H1 (cell line): ENCODE results near the gene STX4. TPM values are rescaled to one million over a fixed set of nuclear protein-coding genes. Genes with fewer than 3 reads are reported as not detected.

Experiments used
- CTCF ChIA-PET: fragments of 300-600 bp; sonication (Branson Sonifier 250); formaldehyde crosslinking; loops from one replicate; lab custom pipeline; 2021; ENCODE audit not compliant: partially characterized antibody; lab: Charles Lee
- POLR2A ChIA-PET: fragments of 300-600 bp; sonication (Branson Sonifier 250); formaldehyde crosslinking; loops from one replicate; lab custom pipeline; 2021; ENCODE audit warnings: inconsistent platforms; ENCODE audit not compliant: partially characterized antibody; lab: Charles Lee
- DNase-seq, 2 experiments: peaks; one replicate each; pipeline versions ENCODE4 v3.0.0 to v3.0.0-alpha.2; 2010 to 2022; ENCODE audit warnings: low spot score in 2 of 2, low read depth in 1 of 2, mixed read lengths in 1 of 2
- FAIRE-seq: peaks from 2 replicates; lab custom pipeline; 2011; peaks lifted over from hg19 to GRCh38; lab: Jason Lieb, UNC
- H2AFZ ChIP-seq: 2 replicates; pipeline ENCODE4 v1.8.1; 2012; ENCODE audit warnings: low read length, inconsistent platforms
- H2AK5ac ChIP-seq: 2 replicates; pipeline ENCODE4 v1.6.1; 2013; ENCODE audit warnings: low read depth, low read length
- H2BK120ac ChIP-seq: replicated peaks from 2 replicates; pipeline ENCODE3; 2013; ENCODE audit warnings: low read depth, low read length, inconsistent platforms
- H2BK12ac ChIP-seq: 2 replicates; pipeline ENCODE4 v1.6.1; 2013; ENCODE audit warnings: low read depth, low read length
- H2BK15ac ChIP-seq: 2 replicates; pipeline ENCODE4 v1.6.1; 2013; ENCODE audit warnings: low read length
- H2BK20ac ChIP-seq: 2 replicates; pipeline ENCODE4 v1.6.1; 2013; ENCODE audit warnings: low read length
- H2BK5ac ChIP-seq: 2 replicates; pipeline ENCODE4 v1.6.1; 2013; ENCODE audit warnings: low read depth, low read length
- H3K14ac ChIP-seq: 2 replicates; pipeline ENCODE4 v1.6.1; 2013; ENCODE audit warnings: inconsistent platforms; ENCODE audit not compliant: insufficient read length
- H3K18ac ChIP-seq: 2 replicates; pipeline ENCODE4 v1.6.1; 2013; ENCODE audit warnings: low read length; ENCODE audit errors: extremely low read depth
- H3K23ac ChIP-seq: 2 replicates; pipeline ENCODE4 v1.6.1; 2013; ENCODE audit warnings: inconsistent platforms; ENCODE audit not compliant: insufficient read length
- H3K23me2 ChIP-seq: 2 replicates; pipeline ENCODE4 v1.6.1; 2013; ENCODE audit warnings: low read depth, low read length
- H3K27ac ChIP-seq: 2 replicates; pipeline ENCODE4 v1.6.1; 2011; ENCODE audit warnings: low read depth, low read length, inconsistent platforms
- H3K27me3 ChIP-seq, 4 experiments: replicated peaks in 1 of 4; 1 replicate in 1 of 4; 2 replicates in 3 of 4; pipeline versions ENCODE4 v1.6.1 to v1.8.1; 2011 to 2013; ENCODE audit warnings: low read length in 3 of 4, mild to moderate bottlenecking in 3 of 4, inconsistent platforms in 2 of 4, mixed read lengths in 2 of 4, moderate library complexity in 1 of 4; ENCODE audit not compliant: control insufficient read depth in 3 of 4, insufficient read depth in 3 of 4; ENCODE audit errors: extremely low read depth in 1 of 4
- H3K36me3 ChIP-seq, 4 experiments: 2 replicates each; pipeline versions ENCODE4 v1.6.1 to v1.8.1; 2011 to 2013; ENCODE audit warnings: mild to moderate bottlenecking in 4 of 4, low read length in 3 of 4, moderate library complexity in 2 of 4, control low read depth in 1 of 4, inconsistent platforms in 1 of 4; ENCODE audit not compliant: insufficient read depth in 4 of 4, control insufficient read depth in 2 of 4
- H3K4ac ChIP-seq: replicated peaks from 2 replicates; pipeline ENCODE3; 2013; ENCODE audit warnings: low read length, low read depth, mixed read lengths, inconsistent platforms; ENCODE audit not compliant: insufficient read length
- H3K4me1 ChIP-seq, 4 experiments: replicated peaks in 1 of 4; 1 replicate in 1 of 4; 2 replicates in 3 of 4; pipeline versions ENCODE4 v1.6.1 to v1.8.1; 2011 to 2013; ENCODE audit warnings: low read length in 3 of 4, inconsistent platforms in 2 of 4, mixed read lengths in 1 of 4; ENCODE audit not compliant: insufficient read depth in 4 of 4, control insufficient read depth in 3 of 4
- H3K4me2 ChIP-seq, 2 experiments: 2 replicates each; pipeline versions ENCODE4 v1.6.1 to v1.8.1; 2011 to 2013; ENCODE audit warnings: low read depth in 2 of 2, low read length in 2 of 2, control low read depth in 1 of 2, inconsistent platforms in 1 of 2, mild to moderate bottlenecking in 1 of 2; ENCODE audit not compliant: insufficient read depth in 1 of 2
- H3K4me3 ChIP-seq, 4 experiments: fragments of 200-600, 300-600 bp in 1 of 4; sonication (generic), shearing (Covaris generic), sonication (Bioruptor Twin) in 1 of 4; 2 replicates each; pipeline versions ENCODE4 v1.5.1 to v1.8.1; 2011 to 2016; ENCODE audit warnings: low read length in 4 of 4, low read depth in 3 of 4, control low read depth in 2 of 4, inconsistent platforms in 2 of 4, mild to moderate bottlenecking in 2 of 4, mixed read lengths in 1 of 4, moderate library complexity in 1 of 4; ENCODE audit not compliant: insufficient read depth in 2 of 4; ENCODE audit errors: extremely low read depth in 1 of 4
- H3K56ac ChIP-seq: replicated peaks from 2 replicates; pipeline ENCODE3; 2013; ENCODE audit warnings: low read depth, mild to moderate bottlenecking, mixed read lengths, low read length, inconsistent platforms; ENCODE audit not compliant: insufficient read length
- H3K79me1 ChIP-seq: 2 replicates; pipeline ENCODE4 v1.6.1; 2013; ENCODE audit warnings: low read depth, low read length, control low read depth
- H3K79me2 ChIP-seq, 2 experiments: 2 replicates each; pipeline versions ENCODE4 v1.6.1 to v1.8.1; 2012 to 2013; ENCODE audit warnings: low read length in 2 of 2, mild to moderate bottlenecking in 2 of 2, inconsistent platforms in 1 of 2; ENCODE audit not compliant: insufficient read depth in 2 of 2, control insufficient read depth in 1 of 2
- H3K9ac ChIP-seq, 4 experiments: replicated peaks in 1 of 4; 1 replicate in 1 of 4; 2 replicates in 3 of 4; pipeline versions ENCODE4 v1.6.1 to v1.8.1; 2011 to 2013; ENCODE audit warnings: low read depth in 3 of 4, low read length in 3 of 4, control low read depth in 2 of 4, mild to moderate bottlenecking in 2 of 4, moderate library complexity in 2 of 4, inconsistent platforms in 1 of 4; ENCODE audit errors: extremely low read depth in 1 of 4
- H3K9me3 ChIP-seq, 2 experiments: 2 replicates each; pipeline versions ENCODE4 v1.6.1 to v1.8.1; 2012 to 2013; ENCODE audit warnings: mild to moderate bottlenecking in 2 of 2, moderate library complexity in 2 of 2, control low read depth in 1 of 2, inconsistent platforms in 1 of 2, low read depth in 1 of 2, low read length in 1 of 2, mixed read lengths in 1 of 2; ENCODE audit not compliant: insufficient read depth in 2 of 2
- H4K20me1 ChIP-seq, 2 experiments: replicated peaks in 1 of 2; 2 replicates each; pipeline versions ENCODE3 to v1.8.1; 2011 to 2013; ENCODE audit warnings: inconsistent platforms in 2 of 2, low read length in 2 of 2, mild to moderate bottlenecking in 1 of 2; ENCODE audit not compliant: insufficient read depth in 2 of 2, control insufficient read depth in 1 of 2
- H4K5ac ChIP-seq: 2 replicates; pipeline ENCODE4 v1.6.1; 2013; ENCODE audit warnings: low read length, low read depth, mixed read lengths, inconsistent platforms; ENCODE audit not compliant: insufficient read length
- H4K8ac ChIP-seq: 2 replicates; pipeline ENCODE4 v1.8.0; 2013; ENCODE audit warnings: mild to moderate bottlenecking, moderate library complexity, low read length, inconsistent platforms; ENCODE audit not compliant: insufficient read depth; ENCODE audit errors: extremely low read depth
- H4K91ac ChIP-seq: replicated peaks from 2 replicates; pipeline ENCODE3; 2013; ENCODE audit warnings: low read length, mixed read lengths, inconsistent platforms; ENCODE audit not compliant: insufficient read length
- BRCA1 ChIP-seq: IDR thresholded peaks from 2 replicates; pipeline ENCODE4 v1.6.1; 2012; ENCODE audit warnings: low read depth, low read length, improper control_type of control experiment
- CHD1 ChIP-seq: IDR thresholded peaks from 2 replicates; pipeline ENCODE4 v1.6.1; 2012; ENCODE audit warnings: low read depth, low read length, improper control_type of control experiment
- HDAC6 ChIP-seq: IDR thresholded peaks from one replicate; pipeline ENCODE4 v1.7.1; 2012; ENCODE audit warnings: low read depth, mild to moderate bottlenecking, inconsistent platforms, low read length, moderate library complexity
- JUND ChIP-seq: IDR thresholded peaks from 2 replicates; pipeline ENCODE4 v1.6.1; 2011; ENCODE audit warnings: mild to moderate bottlenecking, improper control_type of control experiment, low read length
- KDM4A ChIP-seq: IDR thresholded peaks from one replicate; pipeline ENCODE4 v1.7.1; 2012; ENCODE audit warnings: low read depth, mild to moderate bottlenecking, moderate library complexity, low read length, inconsistent platforms; ENCODE audit not compliant: severe bottlenecking
- RBBP5 ChIP-seq: IDR thresholded peaks from 2 replicates; pipeline ENCODE4 v1.7.1; 2012; ENCODE audit warnings: low read depth, mild to moderate bottlenecking, inconsistent platforms, low read length, moderate library complexity, borderline replicate concordance
- RFX5 ChIP-seq: IDR thresholded peaks from 2 replicates; pipeline ENCODE4 v1.6.1; 2011; ENCODE audit warnings: low read depth, low read length, improper control_type of control experiment, borderline replicate concordance
- SRF ChIP-seq: IDR thresholded peaks from 2 replicates; pipeline ENCODE4 v1.6.1; 2011; ENCODE audit warnings: mild to moderate bottlenecking, low read depth, low read length, moderate library complexity
- WGBS, 2 experiments: shearing (Covaris generic) in 1 of 2; methylation state at CpG; one replicate each; pipeline versions ENCODE4 v1.1.6 to v1.1.7; 2013 to 2015; ENCODE audit warnings: low lambda C conversion rate in 2 of 2, mixed read lengths in 2 of 2, inconsistent platforms in 1 of 2, low coverage in 1 of 2, missing lambda C conversion rate in 1 of 2; ENCODE audit not compliant: insufficient replicate concordance in 2 of 2, insufficient coverage in 1 of 2, insufficient read length in 1 of 2; ENCODE audit errors: extremely low coverage in 1 of 2, missing lambda C conversion rate in 1 of 2; 5-methylcytosine and 5-hydroxymethylcytosine counted together
- polyA plus RNA-seq, 7 experiments: library from polyadenylated mRNA; depleted of rRNA in 3 of 7; stranded (reverse) in 5 of 7; unstranded in 2 of 7; fragments of >200 nt in 5 of 7; fragments of 200-250 nt in 2 of 7; gene quantifications; 1 replicate in 5 of 7; 2 replicates in 1 of 7; 4 replicates in 1 of 7; pipeline versions ENCODE4 v1.2.1 to v1.2.3, GENCODE V29; 2011 to 2013; ENCODE audit warnings: missing spikeins in 2 of 7, mixed read lengths in 2 of 7
- total RNA-seq: library from RNA; stranded (reverse); fragmentation: NEBNext Ultra II Directional; extraction: Animal tissue kit (Norgen Biotek cat#: 25700); gene quantifications from 2 replicates; pipeline ENCODE4 v1.2.1, GENCODE V29; 2021

The STX4 gene
- total and polyA plus RNA-seq, 2 of the 8 experiments (the other 6 are each of a cell fraction or from before 2014, with no cell fraction given) = 25.8 to 32.3 TPM

DNA sequence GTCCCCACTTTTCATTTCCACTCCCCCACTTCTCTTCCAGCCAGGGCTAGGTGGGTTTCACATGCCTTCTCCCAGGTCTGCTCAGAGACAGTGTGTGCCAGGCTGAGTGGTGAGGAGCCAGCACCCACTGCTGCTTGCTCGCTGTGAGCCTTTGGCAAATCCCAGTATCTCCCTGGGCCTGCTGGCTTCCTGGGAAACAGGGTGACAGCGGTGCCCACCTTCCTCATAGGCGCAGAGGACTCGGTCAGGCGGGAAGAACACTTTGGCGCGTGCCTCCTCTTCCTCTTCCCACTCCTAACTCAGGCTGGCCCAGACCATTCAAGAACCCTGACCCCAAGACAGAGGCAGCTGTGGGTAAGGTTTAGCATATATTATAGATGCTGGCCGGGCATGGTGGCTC lies 55.8 kb downstream of the STX4 start:
- POLR2A ChIA-PET = interaction anchor here (0.8 to 1.5 kb wide), 3 partner anchors 19 to 625 kb away, joined by 3 to 4 read pairs (median 3); partner anchors contain the start of gene PRSS8
- Histone ChIP-seq H3K4ac (no peak overlapping the region), H2BK12ac (no peak overlapping the region), H3K23me2 (peaks cover 7% of the 10 kb centered on the region), H3K79me2 (peaks cover 0 to 7% of the 10 kb centered on the region in 2 experiments; a peak in 1 of 4 replicates), H3K9me3 (no peaks in the 10 kb centered on the region), H3K27me3 (no peaks in the 10 kb centered on the region), H3K23ac (no peak overlapping the region), H2BK5ac (no peak overlapping the region), H2BK20ac (no peak overlapping the region), H3K36me3 (peaks cover 0 to 15% (median 4%) of the 10 kb centered on the region in 4 experiments; a peak in 5 of 8 replicates), H4K91ac (no peak overlapping the region), H3K14ac (no peak overlapping the region), H3K56ac (no peak overlapping the region), H3K18ac (no peak overlapping the region), H2AK5ac (no peak overlapping the region), H4K20me1 (peaks cover 8 to 28% of the 10 kb centered on the region in 2 experiments), H3K9ac (no peak overlapping the region), H4K8ac (no peak overlapping the region), H2BK15ac (no peak overlapping the region), H2AFZ (no peak overlapping the region), H4K5ac (no peak overlapping the region), H3K4me2 (no peak overlapping the region), H2BK120ac (no peak overlapping the region), H3K4me1 (peaks cover 0 to 9% (median 3%) of the 10 kb centered on the region in 4 experiments; a peak in 4 of 7 replicates), H3K4me3 (no peak overlapping the region), H3K79me1 (peaks cover 12% of the 10 kb centered on the region), H3K27ac (no peak overlapping the region)
- no peak for DNase-seq
- FAIRE-seq = no peak
- CTCF ChIA-PET = interaction anchor here (1.1 to 3.0 kb wide), 3 partner anchors 10 to 55 kb away, joined by 4 to 14 read pairs (median 6); no protein-coding TSS in a partner anchor
- WGBS, 2 experiments = 88% methylated on average over 8 of the region's 8 CpGs; no CpG with 5 or more reads in 1 of the 2 experiments
- TF ChIP-seq KDM4A (no peak), BRCA1 (no peak), RFX5 (no peak), SRF (no peak), HDAC6 (no peak), RBBP5 (no peak), CHD1 (no peak), JUND (no peak)
